RWPE2 (cell line): ENCODE data around the gene ATP5PB.

ENCODE experiments used
- ATAC-seq: fragments of 200-7000 bp; cut with Tn5 transposase; 3 replicates; pipeline ENCODE4 v1.9.1; 2021; ENCODE audit warnings: low read depth
- DNase-seq: peaks from one replicate; pipeline ENCODE4 v3.0.0-alpha.2; 2020; ENCODE audit warnings: low spot score
- H3K27ac ChIP-seq: fragments of 450-650 bp; 2 replicates; pipeline ENCODE4 v1.5.1; 2017; ENCODE audit warnings: mild to moderate bottlenecking; ENCODE audit not compliant: poor library complexity, severe bottlenecking
- H3K27me3 ChIP-seq: fragments of 250-450 bp; sonication (Bioruptor Pico); 2 replicates; pipeline ENCODE4 v1.5.1; 2021; ENCODE audit warnings: mild to moderate bottlenecking, moderate library complexity; ENCODE audit not compliant: insufficient read depth, poor library complexity, severe bottlenecking
- H3K36me3 ChIP-seq: fragments of 250-450 bp; sonication (Bioruptor Pico); 2 replicates; pipeline ENCODE4 v1.5.1; 2020; ENCODE audit warnings: low read depth, mild to moderate bottlenecking, moderate library complexity
- H3K4me1 ChIP-seq: fragments of 250-450 bp; sonication (Bioruptor Pico); 2 replicates; pipeline ENCODE4 v1.5.1; 2021; ENCODE audit warnings: mild to moderate bottlenecking, moderate library complexity; ENCODE audit not compliant: insufficient read depth, poor library complexity, severe bottlenecking
- H3K4me3 ChIP-seq: fragments of 250-450 bp; sonication (Bioruptor Pico); 2 replicates; pipeline ENCODE4 v1.5.1; 2021; ENCODE audit warnings: mild to moderate bottlenecking, moderate library complexity; ENCODE audit not compliant: severe bottlenecking
- H3K9me3 ChIP-seq: fragments of 250-450 bp; sonication (Bioruptor Pico); 2 replicates; pipeline ENCODE4 v1.5.1; 2021; ENCODE audit warnings: mild to moderate bottlenecking, moderate library complexity; ENCODE audit not compliant: severe bottlenecking
- CTCF ChIP-seq: fragments of 450-650 bp; IDR thresholded peaks from one replicate; pipeline ENCODE4 v1.5.1; 2017; ENCODE audit warnings: mild to moderate bottlenecking, moderate library complexity; ENCODE audit not compliant: poor library complexity, severe bottlenecking

Gene ATP5PB

GRCh38 chr1:111450185-111450584, 921 bp downstream of the ATP5PB start:
- no peak for TF ChIP-seq CTCF
- DNase-seq (no peak), ATAC-seq (no peak)
- Histone ChIP-seq H3K4me1 (peaks cover 18% of the 10 kb centered on the region), H3K36me3 (peaks cover 66% of the 10 kb centered on the region), H3K27ac (peak overlapping the region; percentile 49), H3K4me3 (peak overlapping the region; percentile 80), H3K27me3 (no peaks in the 10 kb centered on the region), H3K9me3 (no peaks in the 10 kb centered on the region)

- no peak for TF ChIP-seq CTCF
- peaks cover 68% of the 10 kb centered on the region for H3K36me3 ChIP-seq
- DNase-seq (no peak), ATAC-seq (no peak)
- no peaks in the 10 kb centered on the region for H3K27me3 ChIP-seq
- H3K4me3 ChIP-seq, result no peak overlapping the region
- H3K27ac ChIP-seq, result no peak overlapping the region
- H3K4me1 ChIP-seq, result peaks cover 9% of the 10 kb centered on the region
- H3K9me3 ChIP-seq, result no peaks in the 10 kb centered on the region
Measured at GRCh38 chr1:111452581-111452980, 3.3 kb downstream of the ATP5PB start.

- TF ChIP-seq CTCF, result no peak
- Histone ChIP-seq H3K9me3 (no peaks in the 10 kb centered on the region), H3K4me1 (peaks cover 5% of the 10 kb centered on the region), H3K27me3 (no peaks in the 10 kb centered on the region), H3K36me3 (peaks cover 77% of the 10 kb centered on the region), H3K27ac (no peak overlapping the region), H3K4me3 (no peak overlapping the region)
- ATAC-seq, result no peak
- DNase-seq, result no peak
Measured at GRCh38 chr1:111453706-111454105, 4.4 kb downstream of the ATP5PB start.

- TF ChIP-seq CTCF, result no peak
- peaks cover 89% of the 10 kb centered on the region for H3K36me3 ChIP-seq
- H3K4me1 ChIP-seq, result peaks cover 5% of the 10 kb centered on the region
- no peak overlapping the region for H3K27ac ChIP-seq
- DNase-seq (no peak), ATAC-seq (no peak)
- H3K4me3 ChIP-seq, result no peak overlapping the region
- no peaks in the 10 kb centered on the region for H3K9me3 ChIP-seq
- H3K27me3 ChIP-seq, result no peaks in the 10 kb centered on the region
Measured at GRCh38 chr1:111454859-111455641, 5.8 kb downstream of the ATP5PB start.

- no peaks in the 10 kb centered on the region for H3K27me3 ChIP-seq
- H3K36me3 ChIP-seq, result peaks cover 89% of the 10 kb centered on the region
- no peaks in the 10 kb centered on the region for H3K9me3 ChIP-seq
- no peak for TF ChIP-seq CTCF
- ATAC-seq, result no peak
- H3K27ac ChIP-seq, result no peak overlapping the region
- no peak overlapping the region for H3K4me3 ChIP-seq
- DNase-seq, result no peak
- H3K4me1 ChIP-seq, result peaks cover under 1% of the 10 kb centered on the region
Measured at GRCh38 chr1:111455642-111456031, 6.4 kb downstream of the ATP5PB start.
